IMR-90 (cell line): Measurements from ENCODE around the gene SETX. TPM values are rescaled to one million over a fixed set of nuclear protein-coding genes. Genes with fewer than 3 reads are reported as not detected.

Experiments
- ATAC-seq: fragments of 200-7000 bp; cut with Tn5 transposase; 2 replicates; pipeline ENCODE4 v1.9.1; 2020; ENCODE audit warnings: low read depth, mild to moderate bottlenecking, moderate library complexity
- BruUV-seq: library from RNA; stranded (reverse); fragments of 400-500 nt; replicated peaks from 2 replicates; lab custom pipeline; 2021; lab: Mats Ljungman, UMichigan
- CTCF ChIA-PET: fragments of 300-600 bp; formaldehyde crosslinking; extraction: SDS; loops from one replicate; lab custom pipeline; 2021; ENCODE audit warnings: antibody characterized with exemption; lab: Yijun Ruan, JAX
- POLR2A ChIA-PET: fragments of 300-600 bp; sonication (Branson Sonifier 250); formaldehyde crosslinking; loops from one replicate; lab custom pipeline; 2022; ENCODE audit warnings: antibody characterized with exemption; ENCODE audit not compliant: unreplicated experiment; lab: Charles Lee
- DNase-seq: peaks from one replicate; pipeline ENCODE4 v3.0.0; 2013
- H2AFZ ChIP-seq: replicated peaks from 2 replicates; pipeline ENCODE3; 2013; ENCODE audit warnings: low read length, mild to moderate bottlenecking; ENCODE audit not compliant: poor library complexity
- H2AK5ac ChIP-seq: 2 replicates; pipeline ENCODE4 v1.6.1; 2013; ENCODE audit warnings: low read depth, low read length, inconsistent platforms
- H2AK9ac ChIP-seq: replicated peaks from 2 replicates; pipeline ENCODE3; 2013; ENCODE audit warnings: mild to moderate bottlenecking, low read depth, low read length, moderate library complexity; ENCODE audit not compliant: poor library complexity
- H2BK120ac ChIP-seq: 2 replicates; pipeline ENCODE4 v1.6.1; 2013; ENCODE audit warnings: low read depth, low read length, inconsistent platforms
- H2BK15ac ChIP-seq: 3 replicates; pipeline ENCODE4 v1.6.1; 2013; ENCODE audit warnings: low read depth, low read length, inconsistent platforms
- H2BK20ac ChIP-seq: 2 replicates; pipeline ENCODE4 v1.6.1; 2013; ENCODE audit warnings: low read depth, mild to moderate bottlenecking, inconsistent platforms, low read length, moderate library complexity
- H2BK5ac ChIP-seq: 2 replicates; pipeline ENCODE4 v1.6.1; 2013; ENCODE audit warnings: mild to moderate bottlenecking, low read depth, low read length, inconsistent platforms; ENCODE audit not compliant: poor library complexity, severe bottlenecking
- H3K14ac ChIP-seq: replicated peaks from 2 replicates; pipeline ENCODE4 v1.6.1; 2013; ENCODE audit warnings: low read depth, low read length, inconsistent platforms
- H3K18ac ChIP-seq: 2 replicates; pipeline ENCODE4 v1.6.1; 2013; ENCODE audit warnings: low read depth, low read length, control low read depth
- H3K23ac ChIP-seq: 2 replicates; pipeline ENCODE4 v1.6.1; 2013; ENCODE audit warnings: low read depth, low read length, inconsistent platforms
- H3K27ac ChIP-seq: 2 replicates; pipeline ENCODE4 v1.5.1; 2013; ENCODE audit warnings: mild to moderate bottlenecking, control low read depth, low read length; ENCODE audit not compliant: insufficient read depth
- H3K27me3 ChIP-seq: 2 replicates; pipeline ENCODE4 v1.6.1; 2013; ENCODE audit warnings: low read length; ENCODE audit not compliant: control insufficient read depth, insufficient read depth
- H3K36me3 ChIP-seq: 2 replicates; pipeline ENCODE4 v1.6.1; 2013; ENCODE audit warnings: low read length, mixed read lengths; ENCODE audit not compliant: control insufficient read depth, insufficient read depth
- H3K4ac ChIP-seq: 2 replicates; pipeline ENCODE4 v1.6.1; 2013; ENCODE audit warnings: low read depth, low read length, inconsistent platforms
- H3K4me1 ChIP-seq: 2 replicates; pipeline ENCODE4 v1.6.1; 2013; ENCODE audit warnings: low read length, mixed read lengths; ENCODE audit not compliant: control insufficient read depth, insufficient read depth
- H3K4me2 ChIP-seq: 2 replicates; pipeline ENCODE4 v1.6.1; 2013; ENCODE audit warnings: low read depth, mild to moderate bottlenecking, control low read depth, low read length, moderate library complexity
- H3K4me3 ChIP-seq: 2 replicates; pipeline ENCODE4 v1.5.1; 2013; ENCODE audit warnings: low read depth, mild to moderate bottlenecking, control low read depth, low read length, moderate library complexity; ENCODE audit not compliant: insufficient read depth
- H3K56ac ChIP-seq: 2 replicates; pipeline ENCODE4 v1.6.1; 2013; ENCODE audit warnings: low read length, inconsistent platforms; ENCODE audit not compliant: insufficient read depth; ENCODE audit errors: extremely low read depth
- H3K79me1 ChIP-seq, 2 experiments: 2 replicates each; pipeline ENCODE4 v1.6.1; 2013; ENCODE audit warnings: low read length in 2 of 2, inconsistent platforms in 1 of 2, low read depth in 1 of 2
- H3K9ac ChIP-seq: 2 replicates; pipeline ENCODE4 v1.6.1; 2013; ENCODE audit warnings: low read depth, low read length, control low read depth
- H3K9me1 ChIP-seq: 2 replicates; pipeline ENCODE4 v1.6.1; 2013; ENCODE audit warnings: low read length, inconsistent platforms; ENCODE audit not compliant: insufficient read depth
- H3K9me3 ChIP-seq: 2 replicates; pipeline ENCODE4 v1.6.1; 2013; ENCODE audit warnings: low read length; ENCODE audit not compliant: control insufficient read depth, insufficient read depth
- H4K20me1 ChIP-seq: 2 replicates; pipeline ENCODE4 v1.6.1; 2013; ENCODE audit warnings: low read length, inconsistent platforms; ENCODE audit not compliant: insufficient read depth
- H4K5ac ChIP-seq: 2 replicates; pipeline ENCODE4 v1.6.1; 2013; ENCODE audit warnings: mild to moderate bottlenecking, low read depth, low read length, control low read depth
- H4K8ac ChIP-seq, 2 experiments: 2 replicates each; pipeline ENCODE4 v1.6.1; 2013; ENCODE audit warnings: low read depth in 2 of 2, low read length in 2 of 2, control low read depth in 1 of 2, inconsistent platforms in 1 of 2
- H4K91ac ChIP-seq: 2 replicates; pipeline ENCODE4 v1.6.1; 2013; ENCODE audit warnings: low read depth, low read length, inconsistent platforms; ENCODE audit not compliant: insufficient read depth
- BHLHE40 ChIP-seq: fragments of 150-350 bp; IDR thresholded peaks from 2 replicates; pipeline ENCODE4 v1.6.1; 2016; ENCODE audit warnings: mild to moderate bottlenecking, low read depth, low read length
- CEBPB ChIP-seq: IDR thresholded peaks from 2 replicates; pipeline ENCODE4 v1.6.1; 2012; ENCODE audit warnings: low read depth, low read length, improper control_type of control experiment
- CHD1 ChIP-seq: IDR thresholded peaks from 2 replicates; pipeline ENCODE4 v1.6.1; 2012; ENCODE audit warnings: low read depth, low read length, improper control_type of control experiment
- FOS ChIP-seq: fragments of 150-350 bp; IDR thresholded peaks from 2 replicates; pipeline ENCODE4 v1.6.1; 2016; ENCODE audit warnings: low read depth, low read length
- MAFK ChIP-seq: IDR thresholded peaks from 2 replicates; pipeline ENCODE4 v1.6.1; 2012; ENCODE audit warnings: low read depth, low read length, improper control_type of control experiment
- MAZ ChIP-seq: IDR thresholded peaks from 2 replicates; pipeline ENCODE4 v1.6.1; 2012; ENCODE audit warnings: low read depth, mild to moderate bottlenecking, low read length, improper control_type of control experiment, moderate library complexity, borderline replicate concordance
- MXI1 ChIP-seq: IDR thresholded peaks from 2 replicates; pipeline ENCODE4 v1.6.1; 2012; ENCODE audit warnings: low read depth, mild to moderate bottlenecking, low read length, moderate library complexity, borderline replicate concordance
- NFE2L2 ChIP-seq: fragments of 150-350 bp; IDR thresholded peaks from 2 replicates; pipeline ENCODE4 v1.6.1; 2016; ENCODE audit warnings: low read depth, mild to moderate bottlenecking, low read length
- POLR2A ChIP-seq: IDR thresholded peaks from 2 replicates; pipeline ENCODE4 v1.6.1; 2012; ENCODE audit warnings: mild to moderate bottlenecking, low read depth, low read length
- RAD21 ChIP-seq: IDR thresholded peaks from 2 replicates; pipeline ENCODE4 v1.6.1; 2012; ENCODE audit warnings: low read length, improper control_type of control experiment
- RCOR1 ChIP-seq: IDR thresholded peaks from 2 replicates; pipeline ENCODE4 v1.6.1; 2012; ENCODE audit warnings: mild to moderate bottlenecking, low read length, improper control_type of control experiment; ENCODE audit not compliant: insufficient replicate concordance
- RFX5 ChIP-seq: IDR thresholded peaks from 2 replicates; pipeline ENCODE4 v1.8.0; 2012; ENCODE audit warnings: low read depth, mild to moderate bottlenecking, low read length, moderate library complexity
- SMC3 ChIP-seq: fragments of 150-350 bp; IDR thresholded peaks from 2 replicates; pipeline ENCODE4 v1.6.1; 2016; ENCODE audit warnings: low read depth, mild to moderate bottlenecking, antibody characterized with exemption, low read length, moderate library complexity
- WGBS, 2 experiments: methylation state at CpG; one replicate each; pipeline versions ENCODE4 v1.1.5 to v1.1.7; 2013; ENCODE audit warnings: missing lambda C conversion rate in 2 of 2; ENCODE audit not compliant: insufficient read length in 1 of 2; ENCODE audit errors: extremely low coverage in 2 of 2; 5-methylcytosine and 5-hydroxymethylcytosine counted together
- dilution Hi-C: fragments of 300-500 bp; cut with HindIII; formaldehyde crosslinking; loops from one replicate; pipeline ENCODE4 v1.14.3; 2018; ENCODE audit warnings: low sequenced_read_pairs; ENCODE audit not compliant: unreplicated experiment
- in situ Hi-C: fragments of 300-500 bp; cut with MboI; formaldehyde crosslinking; loops from 3 replicates; pipeline ENCODE4 v1.14.3; 2019; ENCODE audit warnings: low sequenced_read_pairs, inconsistent platforms, mixed read lengths
- intact Hi-C: fragments of 100-400 bp; cut with micrococcal nuclease; formaldehyde crosslinking; loops from 2 replicates; pipeline ENCODE4 v1.10.0; 2022
- polyA plus RNA-seq, 3 experiments: library from polyadenylated mRNA; depleted of rRNA; stranded (reverse); fragments of >200 nt; gene quantifications; 2 replicates each; pipeline ENCODE4 v1.2.3, GENCODE V29; 2012; ENCODE audit warnings: low replicate concordance in 1 of 3
- total RNA-seq: library from RNA; depleted of rRNA; stranded (reverse); fragments of >200 nt; gene quantifications from 2 replicates; pipeline ENCODE4 v1.2.3, GENCODE V29; 2012
- TF ChIP-seq, protein P1 (sequence below): conservative IDR thresholded peaks from 2 replicates; pipeline ENCODE4 v1.5.1; 2012; ENCODE audit warnings: mild to moderate bottlenecking, low read depth, low read length, improper control_type of control experiment
- TF ChIP-seq, protein P2 (sequence below): fragments of 150-350 bp; IDR thresholded peaks from 2 replicates; pipeline ENCODE4 v1.6.1; 2017; ENCODE audit warnings: mild to moderate bottlenecking, antibody characterized with exemption, low read length, low read depth
- TF ChIP-seq, protein P3 (sequence below): fragments of 150-350 bp; IDR thresholded peaks from 2 replicates; pipeline ENCODE4 v1.6.1; 2016; ENCODE audit warnings: low read depth, mild to moderate bottlenecking, low read length, moderate library complexity, borderline replicate concordance

Gene SETX
- total and polyA plus RNA-seq, 2 of the 4 experiments (the other 2 are of a cell fraction) = 13.1 to 55.0 TPM

DNA sequence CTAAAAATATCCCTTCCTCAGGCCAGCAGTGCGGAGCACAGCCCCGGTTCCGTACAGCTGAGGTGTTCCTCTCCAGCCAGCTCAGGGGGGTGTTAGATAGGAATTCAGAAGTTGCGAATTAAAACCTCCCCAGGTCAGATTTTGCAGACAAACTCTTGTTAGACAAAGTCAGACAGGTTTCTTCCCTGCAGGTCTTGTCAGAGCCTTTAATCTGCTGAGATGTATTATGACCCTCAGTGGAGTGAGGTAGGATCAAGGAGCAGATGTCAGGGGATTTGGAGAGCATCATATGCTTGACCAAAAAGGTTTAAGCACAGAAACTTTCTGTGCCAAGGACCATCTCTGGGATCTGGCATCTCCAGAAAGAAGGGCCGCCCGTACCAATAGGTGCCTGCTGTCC is 132.8 kb downstream of the SETX start:
- Histone ChIP-seq H3K79me1 (no peaks in the 10 kb centered on the region), H4K91ac (no peak overlapping the region), H4K20me1 (no peaks in the 10 kb centered on the region; the same call in 1 of the 2 replicates), H3K9ac (no peak overlapping the region), H3K4me1 (no peaks in the 10 kb centered on the region), H3K14ac (no peak overlapping the region), H3K18ac (no peak overlapping the region), H3K9me1 (no peaks in the 10 kb centered on the region), H2BK20ac (no peak overlapping the region), H3K23ac (no peak overlapping the region), H3K27ac (no peak overlapping the region), H3K4ac (no peak overlapping the region), H3K9me3 (no peaks in the 10 kb centered on the region), H2AK5ac (no peak overlapping the region), H2BK15ac (no peak overlapping the region), H4K5ac (no peak overlapping the region), H3K4me2 (no peak overlapping the region), H4K8ac (no peak overlapping the region), H3K56ac (no peak overlapping the region), H2BK5ac (no peak overlapping the region), H3K36me3 (no peaks in the 10 kb centered on the region), H2AFZ (no peak overlapping the region), H2BK120ac (no peak overlapping the region), H3K4me3 (no peak overlapping the region), H3K27me3 (peaks cover 65% of the 10 kb centered on the region), H2AK9ac (no peak overlapping the region)
- POLR2A ChIA-PET = no interaction called here
- TF ChIP-seq, protein P1, sequence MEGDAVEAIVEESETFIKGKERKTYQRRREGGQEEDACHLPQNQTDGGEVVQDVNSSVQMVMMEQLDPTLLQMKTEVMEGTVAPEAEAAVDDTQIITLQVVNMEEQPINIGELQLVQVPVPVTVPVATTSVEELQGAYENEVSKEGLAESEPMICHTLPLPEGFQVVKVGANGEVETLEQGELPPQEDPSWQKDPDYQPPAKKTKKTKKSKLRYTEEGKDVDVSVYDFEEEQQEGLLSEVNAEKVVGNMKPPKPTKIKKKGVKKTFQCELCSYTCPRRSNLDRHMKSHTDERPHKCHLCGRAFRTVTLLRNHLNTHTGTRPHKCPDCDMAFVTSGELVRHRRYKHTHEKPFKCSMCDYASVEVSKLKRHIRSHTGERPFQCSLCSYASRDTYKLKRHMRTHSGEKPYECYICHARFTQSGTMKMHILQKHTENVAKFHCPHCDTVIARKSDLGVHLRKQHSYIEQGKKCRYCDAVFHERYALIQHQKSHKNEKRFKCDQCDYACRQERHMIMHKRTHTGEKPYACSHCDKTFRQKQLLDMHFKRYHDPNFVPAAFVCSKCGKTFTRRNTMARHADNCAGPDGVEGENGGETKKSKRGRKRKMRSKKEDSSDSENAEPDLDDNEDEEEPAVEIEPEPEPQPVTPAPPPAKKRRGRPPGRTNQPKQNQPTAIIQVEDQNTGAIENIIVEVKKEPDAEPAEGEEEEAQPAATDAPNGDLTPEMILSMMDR = no peak
- no peak for TF ChIP-seq FOS
- no peak for TF ChIP-seq RFX5
- no peak for TF ChIP-seq SMC3
- TF ChIP-seq, protein P2, sequence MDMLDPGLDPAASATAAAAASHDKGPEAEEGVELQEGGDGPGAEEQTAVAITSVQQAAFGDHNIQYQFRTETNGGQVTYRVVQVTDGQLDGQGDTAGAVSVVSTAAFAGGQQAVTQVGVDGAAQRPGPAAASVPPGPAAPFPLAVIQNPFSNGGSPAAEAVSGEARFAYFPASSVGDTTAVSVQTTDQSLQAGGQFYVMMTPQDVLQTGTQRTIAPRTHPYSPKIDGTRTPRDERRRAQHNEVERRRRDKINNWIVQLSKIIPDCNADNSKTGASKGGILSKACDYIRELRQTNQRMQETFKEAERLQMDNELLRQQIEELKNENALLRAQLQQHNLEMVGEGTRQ = no peak
- TF ChIP-seq, protein P3, sequence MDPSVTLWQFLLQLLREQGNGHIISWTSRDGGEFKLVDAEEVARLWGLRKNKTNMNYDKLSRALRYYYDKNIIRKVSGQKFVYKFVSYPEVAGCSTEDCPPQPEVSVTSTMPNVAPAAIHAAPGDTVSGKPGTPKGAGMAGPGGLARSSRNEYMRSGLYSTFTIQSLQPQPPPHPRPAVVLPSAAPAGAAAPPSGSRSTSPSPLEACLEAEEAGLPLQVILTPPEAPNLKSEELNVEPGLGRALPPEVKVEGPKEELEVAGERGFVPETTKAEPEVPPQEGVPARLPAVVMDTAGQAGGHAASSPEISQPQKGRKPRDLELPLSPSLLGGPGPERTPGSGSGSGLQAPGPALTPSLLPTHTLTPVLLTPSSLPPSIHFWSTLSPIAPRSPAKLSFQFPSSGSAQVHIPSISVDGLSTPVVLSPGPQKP = no peak
- TF ChIP-seq MAZ = no peak
- no peak for TF ChIP-seq NFE2L2
- TF ChIP-seq POLR2A = no peak
- no peak for TF ChIP-seq MXI1
- TF ChIP-seq MAFK = no peak
- TF ChIP-seq BHLHE40 = no peak
- TF ChIP-seq RAD21 = no peak
- no peak for TF ChIP-seq CEBPB
- no peak for TF ChIP-seq RCOR1
- TF ChIP-seq CHD1 = no peak
- ATAC-seq (no peak), DNase-seq (no peak)
- no TSS peak for BruUV-seq
- dilution Hi-C loops = no loop called here
- intact Hi-C loops = no loop called here
- CTCF ChIA-PET = no interaction called here
- in situ Hi-C loops = no loop called here
- no CpG with 5 or more reads among the region's 6 CpGs for WGBS, 2 experiments
